Hippocampal formation (tissue), 2 donors: ENCODE data around the gene ACAA1.
"Not testable (repeated sequence)": the region's sequence is repeated elsewhere in the genome, so short reads cannot be mapped to it uniquely, and the experiment has no call there.

Experiments
- DNase-seq, 2 donors: peaks; one replicate each; lab custom pipeline; 2025; lab: John Stamatoyannopoulos, UW

ACAA1 gene, protein sequence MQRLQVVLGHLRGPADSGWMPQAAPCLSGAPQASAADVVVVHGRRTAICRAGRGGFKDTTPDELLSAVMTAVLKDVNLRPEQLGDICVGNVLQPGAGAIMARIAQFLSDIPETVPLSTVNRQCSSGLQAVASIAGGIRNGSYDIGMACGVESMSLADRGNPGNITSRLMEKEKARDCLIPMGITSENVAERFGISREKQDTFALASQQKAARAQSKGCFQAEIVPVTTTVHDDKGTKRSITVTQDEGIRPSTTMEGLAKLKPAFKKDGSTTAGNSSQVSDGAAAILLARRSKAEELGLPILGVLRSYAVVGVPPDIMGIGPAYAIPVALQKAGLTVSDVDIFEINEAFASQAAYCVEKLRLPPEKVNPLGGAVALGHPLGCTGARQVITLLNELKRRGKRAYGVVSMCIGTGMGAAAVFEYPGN

DNA sequence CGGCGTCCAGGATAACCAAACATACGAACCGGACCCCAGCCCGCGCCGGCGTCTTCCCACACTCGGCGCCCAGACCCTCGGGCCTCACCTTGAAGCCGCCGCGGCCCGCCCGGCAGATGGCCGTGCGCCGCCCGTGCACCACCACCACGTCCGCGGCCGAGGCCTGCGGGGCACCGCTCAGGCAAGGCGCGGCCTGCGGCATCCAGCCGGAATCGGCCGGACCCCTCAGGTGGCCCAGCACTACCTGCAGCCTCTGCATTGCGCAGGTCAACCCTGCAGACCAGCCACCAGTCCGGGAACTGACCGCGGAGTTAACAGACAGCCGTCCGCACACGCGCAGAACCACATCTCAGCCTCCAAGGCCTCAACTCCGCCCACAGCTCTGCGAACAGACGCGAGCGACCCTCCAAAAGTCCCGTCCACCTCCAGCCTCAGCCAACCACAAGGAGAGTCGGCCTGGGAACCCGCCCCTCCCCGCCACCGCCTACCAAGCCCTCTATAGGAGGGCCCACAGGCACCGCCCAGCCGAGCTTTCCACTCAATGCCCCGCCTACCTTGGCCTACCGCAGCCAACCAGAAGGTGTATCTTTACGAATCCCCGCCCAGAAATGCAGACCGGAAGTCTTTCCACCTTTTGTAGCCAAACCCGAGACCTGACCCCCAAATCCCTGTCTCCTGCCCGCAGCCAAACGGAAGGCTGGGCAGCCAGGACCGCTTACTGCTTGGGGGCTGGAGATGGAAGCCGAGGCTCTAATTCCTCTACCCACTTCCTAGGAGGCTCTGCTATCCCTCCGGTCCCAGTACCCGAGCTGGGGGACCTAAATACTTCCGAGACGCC is at the start of gene ACAA1:
ACAA1 (minus strand) TSS at position 351 of the 838 bp plus-strand sequence; CDS start at position 259, 92 bp downstream.
- peak; percentile 99 for DNase-seq

DNA sequence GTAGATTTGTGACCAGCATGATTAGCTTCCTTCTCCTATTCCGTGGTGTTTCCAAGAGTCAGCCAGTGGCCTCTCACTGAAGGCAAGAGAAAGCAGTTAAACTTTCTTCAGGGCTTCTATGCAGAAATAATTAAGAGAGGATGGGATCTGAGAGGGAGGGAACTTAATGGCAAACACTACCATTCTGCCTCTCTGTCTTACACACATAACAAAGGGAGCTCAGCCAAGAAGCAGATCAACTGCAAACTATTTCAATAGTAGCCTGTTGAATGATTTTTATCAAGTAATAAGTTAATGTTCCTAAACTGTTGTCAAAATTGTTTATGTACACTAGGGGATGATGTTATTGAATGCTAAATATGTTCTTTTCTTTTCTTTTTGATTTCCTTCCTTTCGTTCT is 40.3 kb upstream of the ACAA1 start:
- no peak for DNase-seq

DNA sequence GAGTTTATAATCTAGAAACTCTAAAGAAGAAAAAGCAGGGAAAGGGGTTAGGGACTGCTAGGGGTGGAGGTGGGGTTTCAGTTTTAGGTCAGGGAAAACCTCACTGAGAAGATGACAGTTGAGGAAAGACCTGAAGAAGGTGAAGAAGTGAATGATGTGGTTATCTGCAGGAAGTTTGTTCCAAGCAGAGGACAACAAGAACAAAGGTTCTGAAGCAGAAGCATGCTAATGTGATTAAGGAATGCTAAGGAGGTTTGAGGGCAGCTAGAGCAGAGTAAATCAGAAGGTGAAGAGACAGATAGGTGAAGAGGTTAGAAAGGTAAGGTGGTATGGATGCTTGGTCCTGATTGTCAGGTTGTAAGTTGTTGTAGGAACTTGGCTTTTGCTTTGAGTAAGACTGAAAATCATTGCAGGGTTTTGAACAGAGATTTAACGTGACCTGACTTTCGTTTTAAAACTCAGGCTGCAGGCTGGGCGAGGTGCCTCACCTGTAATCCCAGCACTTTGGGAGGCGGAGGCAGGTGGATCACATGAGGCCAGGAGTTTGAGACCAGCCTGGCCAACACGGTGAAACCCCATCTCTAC is 37.0 kb upstream of the ACAA1 start:
- DNase-seq, result no peak

DNA sequence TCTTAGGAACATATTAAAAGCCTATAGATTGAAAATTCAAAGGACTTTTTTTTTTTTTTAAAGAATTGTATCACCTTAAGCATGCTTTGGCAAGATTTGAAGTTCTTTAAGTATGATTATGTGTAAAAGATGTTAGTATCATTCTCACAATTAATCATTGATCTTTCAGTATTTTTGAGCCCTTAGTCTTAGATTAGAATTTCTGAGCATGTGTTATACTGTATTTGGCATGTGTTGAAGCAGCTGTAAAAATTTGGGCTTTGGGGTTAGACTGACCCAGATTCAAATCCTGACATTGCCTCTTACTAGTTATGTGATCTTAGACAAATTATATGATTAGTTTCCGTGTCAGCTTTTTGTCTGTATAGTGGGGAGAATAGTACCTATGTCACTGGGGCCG is 34.7 kb upstream of the ACAA1 start:
- DNase-seq, result no peak

DNA sequence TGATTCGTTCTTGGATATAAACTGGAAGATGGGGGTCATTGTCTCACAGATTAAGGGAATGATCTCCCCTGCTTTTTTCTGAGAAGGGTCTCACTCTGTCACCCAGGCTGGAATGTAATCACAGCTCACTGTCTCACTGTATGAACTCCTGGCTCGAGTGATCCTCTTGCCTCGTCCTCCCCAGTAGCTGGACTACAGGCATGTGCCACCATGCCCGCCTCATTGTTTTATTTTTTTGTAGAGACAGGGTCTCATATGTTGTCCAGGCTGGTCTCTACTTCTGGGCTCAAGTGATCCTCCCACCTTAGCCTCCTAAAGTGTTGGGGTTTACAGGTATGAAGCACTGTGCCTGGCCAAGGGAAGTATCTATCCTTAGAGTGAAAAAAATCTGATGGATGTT is 33.8 kb upstream of the ACAA1 start:
- DNase-seq, result no peak

DNA sequence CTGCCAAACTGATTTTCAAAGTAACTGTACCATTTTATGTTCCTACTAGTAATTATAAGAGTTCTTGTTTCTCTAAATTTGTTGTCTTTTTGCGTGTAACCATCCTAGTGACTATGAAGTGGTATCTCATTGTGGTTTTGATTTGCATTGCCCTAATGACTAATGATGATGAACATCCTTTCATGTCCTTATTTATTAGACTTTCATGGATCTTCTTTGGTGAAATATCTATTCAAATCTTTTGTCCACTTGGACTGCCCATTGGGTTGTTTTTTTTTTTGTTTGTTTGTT is 32.0 kb upstream of the ACAA1 start:
- no peak for DNase-seq

DNA sequence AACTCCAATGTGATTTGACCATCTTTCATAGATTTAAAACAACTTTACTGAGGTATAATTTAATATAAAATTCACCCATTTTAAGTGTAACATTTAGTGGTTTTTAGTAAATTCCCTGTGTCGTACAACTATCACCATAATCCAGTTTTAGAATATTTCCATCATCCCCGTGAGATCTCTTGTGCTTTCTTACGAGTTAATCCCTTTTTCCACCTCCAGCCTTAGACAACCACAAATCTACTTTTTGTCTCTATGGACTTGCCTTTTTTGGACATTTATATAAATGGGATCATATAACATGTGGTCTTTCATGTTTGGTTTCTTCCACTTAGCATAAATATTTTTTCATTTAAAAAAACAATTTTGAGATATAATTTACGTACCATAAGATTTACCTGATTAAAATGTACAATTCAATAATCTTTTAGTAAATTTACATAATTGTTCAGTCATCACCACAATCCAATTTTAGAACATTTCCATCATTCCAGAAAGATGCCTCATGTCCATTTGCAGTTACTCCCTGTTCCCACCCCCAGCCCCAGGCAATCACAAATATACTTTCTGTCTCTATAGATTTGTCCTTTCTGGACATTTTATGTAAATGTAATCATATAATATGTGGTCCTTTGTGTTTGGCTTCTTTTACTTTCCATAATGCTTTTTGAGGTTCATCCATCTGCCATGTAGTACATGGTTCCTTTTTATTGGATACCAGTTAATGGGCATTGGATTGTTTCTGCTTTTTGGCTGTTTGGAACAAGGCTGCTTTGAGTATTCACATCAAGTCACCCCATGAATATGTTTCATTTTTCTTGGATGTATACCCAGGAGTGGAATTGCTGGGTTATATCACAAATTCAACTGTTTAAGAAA is 31.5 kb upstream of the ACAA1 start:
- no peak for DNase-seq

DNA sequence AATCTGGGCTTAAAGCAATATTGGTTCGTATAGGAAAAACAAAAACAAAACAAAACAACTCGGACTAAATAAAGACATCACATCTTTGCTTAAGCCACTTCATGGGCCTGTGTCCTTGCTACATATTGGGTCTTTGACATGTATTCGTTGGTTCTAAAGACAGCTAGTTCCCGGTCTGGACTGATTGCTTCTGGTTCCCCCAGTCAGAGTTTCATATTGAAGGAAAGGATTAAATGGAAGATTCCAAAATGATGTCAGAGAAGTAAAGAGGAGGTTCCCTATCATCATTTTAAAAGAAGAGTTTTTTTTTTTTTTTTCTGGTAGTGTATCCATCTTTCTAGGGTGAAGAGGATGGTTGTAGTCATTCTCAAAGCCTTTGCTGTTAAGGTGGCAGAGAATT is 30.7 kb upstream of the ACAA1 start:
- DNase-seq, result no peak

DNA sequence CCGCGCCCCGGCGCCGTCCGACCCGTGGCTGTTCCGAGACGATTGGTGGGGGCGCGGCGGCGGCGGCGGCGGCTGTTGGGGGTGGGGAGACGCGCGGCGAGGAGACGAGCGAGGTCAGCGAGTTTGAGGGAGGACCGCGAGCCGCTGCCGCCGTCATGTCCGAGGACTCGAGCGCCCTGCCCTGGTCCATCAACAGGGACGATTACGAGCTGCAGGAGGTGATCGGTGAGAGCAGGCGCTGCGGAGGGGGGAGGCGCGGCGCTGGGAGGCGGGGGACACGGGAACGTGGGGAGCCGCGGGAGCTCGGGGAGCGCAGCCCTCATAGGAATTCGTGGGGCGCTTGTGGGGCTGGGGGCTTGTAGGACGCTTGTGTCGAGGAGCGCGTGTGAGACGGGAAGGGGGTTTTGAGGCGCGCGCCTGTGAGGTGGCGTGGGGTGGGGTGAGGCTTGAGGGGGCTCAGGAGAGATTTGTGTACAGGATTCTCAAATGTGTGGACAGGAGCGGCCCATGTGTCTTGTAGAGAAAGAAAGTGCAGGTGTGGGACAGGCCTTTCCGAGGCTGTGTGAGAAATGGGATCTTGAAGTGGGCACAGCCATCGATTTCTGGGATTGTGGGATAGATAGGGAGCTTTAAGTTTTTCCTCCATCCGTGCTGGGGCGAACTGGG is 28.9 kb upstream of the ACAA1 start:
- no peak for DNase-seq

DNA sequence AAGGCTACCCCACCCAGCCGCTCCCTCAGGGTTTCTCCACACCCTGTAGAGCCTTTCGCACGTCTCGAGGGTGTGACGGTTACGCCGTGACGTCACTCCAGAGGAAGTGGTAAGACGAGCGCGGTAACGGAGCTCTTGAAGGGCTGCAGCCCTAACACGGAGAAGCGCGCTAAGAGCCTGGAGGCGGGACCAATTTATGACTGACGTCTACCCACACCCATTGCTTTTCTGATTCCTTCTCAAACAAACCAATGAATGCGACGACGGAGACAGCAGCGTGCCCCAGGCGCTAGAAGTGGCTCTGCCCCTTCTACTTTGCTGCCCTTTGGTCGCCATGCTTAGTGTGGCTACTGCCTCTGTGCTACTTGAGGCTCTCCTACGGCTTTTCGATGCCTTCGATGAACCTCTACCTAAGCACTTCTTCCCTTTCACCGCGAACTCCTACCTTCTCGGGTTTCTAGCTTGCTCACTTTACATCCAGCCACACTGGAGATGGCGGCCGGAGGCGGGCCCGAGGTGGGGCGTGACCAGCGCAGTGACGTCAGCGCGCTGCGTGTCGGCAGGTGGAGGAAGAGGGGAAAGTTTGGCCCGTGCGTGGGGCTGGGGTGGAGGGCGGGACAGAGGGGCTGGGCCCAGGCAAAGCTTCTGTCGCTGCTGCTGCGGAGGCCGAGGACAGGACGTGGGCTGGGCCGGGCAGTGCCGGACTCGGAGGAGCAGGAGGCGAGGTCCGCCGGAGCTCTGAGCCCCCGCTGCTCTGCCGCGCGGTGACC is 28.2 kb upstream of the ACAA1 start, which contains the start of gene OXSR1:
OXSR1 (plus strand) TSS at position 586 of the 770 bp plus-strand sequence. CDS start 340 bp downstream, outside the sequence.
- peak; percentile 99 for DNase-seq

DNA sequence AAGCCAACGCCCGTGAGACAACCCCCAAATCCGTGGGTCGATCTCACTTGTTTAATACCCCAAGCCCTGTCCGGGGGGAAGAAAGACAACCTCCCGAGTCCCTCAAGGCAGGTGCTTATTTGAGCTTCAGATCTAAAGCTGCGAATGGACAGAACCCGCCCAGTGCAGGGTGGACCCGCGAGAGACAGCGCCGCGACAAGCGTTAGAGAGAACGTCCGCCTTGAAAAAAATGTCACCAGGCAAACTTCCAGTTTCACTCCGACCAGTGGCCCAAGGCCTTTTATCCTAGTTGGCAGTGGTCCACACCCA is 27.7 kb upstream of the ACAA1 start:
- no peak for DNase-seq

DNA sequence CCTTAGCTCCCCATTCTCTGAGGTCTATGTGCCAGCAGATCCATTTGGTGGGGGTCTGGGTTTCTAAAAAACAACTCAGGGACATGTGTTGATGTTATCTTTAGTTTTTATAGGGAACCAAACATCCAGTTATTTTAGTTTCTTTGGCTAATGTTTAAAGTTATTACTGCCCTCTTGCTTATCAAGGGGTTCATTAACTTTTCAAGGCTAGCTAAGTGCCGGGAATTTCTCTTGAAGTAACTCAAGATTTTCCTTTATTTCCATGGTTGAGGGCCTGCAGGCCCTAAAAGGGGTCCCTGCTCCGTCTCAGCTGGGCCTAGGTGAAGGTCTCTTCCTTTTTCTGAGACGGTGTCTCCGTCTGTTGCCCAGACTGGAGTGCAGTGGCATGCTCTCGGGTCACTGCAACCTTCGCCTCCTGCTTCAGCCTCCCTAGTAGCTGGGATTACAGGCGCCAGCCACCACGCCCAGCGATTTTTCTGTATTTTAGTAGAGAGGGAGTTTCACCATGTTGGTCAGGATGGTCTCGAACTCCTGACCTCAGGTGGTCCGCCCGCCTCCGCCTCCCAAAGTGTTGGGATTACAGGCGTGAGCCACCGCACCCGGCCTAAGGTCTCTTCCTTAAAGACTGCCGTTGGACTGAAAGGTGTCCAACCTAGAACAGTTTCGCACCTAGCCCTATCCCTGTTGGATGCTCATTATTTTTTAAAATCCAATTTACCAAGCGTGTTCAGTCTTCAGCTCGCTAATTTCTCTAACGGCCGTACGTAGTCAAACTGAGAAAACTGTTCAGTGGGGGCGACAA is 27.1 kb upstream of the ACAA1 start:
- no peak for DNase-seq

DNA sequence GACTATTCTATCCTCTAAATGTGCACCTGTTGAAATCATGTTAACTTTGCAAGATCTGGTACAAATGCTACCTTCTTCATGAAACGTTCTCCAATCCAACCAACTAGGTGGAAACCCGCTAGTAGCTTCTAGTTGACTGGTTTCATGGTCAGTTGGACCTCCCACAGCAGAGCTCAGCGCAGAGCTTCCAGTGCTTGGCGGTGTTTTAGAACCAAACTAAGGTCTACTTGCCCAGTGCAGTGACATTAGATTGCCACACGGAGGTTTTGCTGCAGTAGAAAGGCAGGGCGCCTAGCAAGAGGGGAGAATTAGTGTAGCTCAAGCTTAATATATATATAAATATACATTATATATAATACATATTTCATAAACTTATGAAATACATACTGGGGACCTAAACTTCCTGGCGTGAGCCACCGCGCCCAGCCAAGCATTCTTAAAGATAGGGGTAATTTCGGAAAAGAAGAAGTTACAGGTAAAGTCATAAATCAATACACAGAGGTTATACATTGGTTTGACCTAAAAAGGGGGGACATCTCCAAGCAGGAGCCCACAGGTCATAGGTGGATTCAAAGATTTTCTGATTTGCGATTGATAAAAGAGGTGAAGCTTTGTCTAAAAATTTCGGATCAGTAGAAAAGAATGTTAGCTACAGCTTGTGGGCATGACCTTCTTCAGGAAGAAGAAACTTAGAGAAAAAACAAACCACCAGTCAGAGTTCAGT is 26.4 kb upstream of the ACAA1 start:
- DNase-seq, result no peak

DNA sequence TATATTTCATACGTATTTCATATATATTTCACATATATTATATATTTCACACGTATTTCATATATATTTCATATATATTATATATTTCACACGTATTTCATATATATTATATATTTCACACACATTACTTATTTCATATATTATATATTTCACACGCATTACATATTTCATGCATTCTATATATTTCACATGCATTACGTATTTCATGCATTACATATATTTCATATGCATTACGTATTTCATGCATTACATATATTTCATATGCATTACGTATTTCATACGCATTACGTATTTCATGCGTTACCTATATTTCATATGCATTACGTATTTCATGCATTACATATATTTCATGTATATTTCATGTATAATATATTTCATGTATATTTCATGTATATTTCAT is 23.8 kb upstream of the ACAA1 start:
- not testable (repeated sequence) for DNase-seq

DNA sequence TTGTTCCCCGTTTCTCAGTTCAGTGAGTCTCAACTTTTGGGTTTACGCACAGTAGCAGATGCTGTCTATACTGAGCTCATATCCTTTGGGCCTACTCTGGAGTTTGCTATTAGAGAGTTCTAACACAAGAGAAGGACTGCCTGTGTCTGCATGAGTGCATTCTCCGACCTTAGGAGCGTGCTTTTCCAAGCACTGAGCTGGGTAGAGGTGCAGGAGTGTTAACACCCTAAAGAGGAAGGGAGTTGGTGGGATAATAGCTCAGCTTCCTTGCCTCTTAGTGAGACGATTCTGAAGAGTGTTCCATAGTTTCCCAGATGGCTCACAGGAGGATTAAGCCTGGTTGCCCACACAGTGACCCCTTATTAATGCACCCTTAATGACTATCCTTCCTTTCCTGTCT is 21.5 kb upstream of the ACAA1 start:
- no peak for DNase-seq

DNA sequence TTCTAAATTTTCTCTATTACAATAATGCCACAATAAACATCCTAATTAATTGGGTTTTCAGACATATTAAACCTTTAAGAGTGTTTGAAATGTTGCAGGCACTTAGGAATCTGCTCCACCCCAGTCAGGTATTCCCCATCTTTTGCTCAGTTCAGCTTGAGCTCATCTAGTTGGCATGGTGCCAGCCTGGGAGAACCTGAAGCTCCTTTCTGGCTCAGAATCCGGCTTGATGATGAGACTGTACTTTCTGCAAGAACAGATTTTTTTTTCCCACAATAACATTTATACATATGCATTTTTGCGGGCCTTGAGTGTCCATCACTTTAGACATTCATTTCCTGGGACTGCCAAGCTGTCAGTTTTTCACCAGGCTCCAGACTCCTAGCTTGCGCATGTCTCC is 20.7 kb upstream of the ACAA1 start:
- DNase-seq, result no peak

DNA sequence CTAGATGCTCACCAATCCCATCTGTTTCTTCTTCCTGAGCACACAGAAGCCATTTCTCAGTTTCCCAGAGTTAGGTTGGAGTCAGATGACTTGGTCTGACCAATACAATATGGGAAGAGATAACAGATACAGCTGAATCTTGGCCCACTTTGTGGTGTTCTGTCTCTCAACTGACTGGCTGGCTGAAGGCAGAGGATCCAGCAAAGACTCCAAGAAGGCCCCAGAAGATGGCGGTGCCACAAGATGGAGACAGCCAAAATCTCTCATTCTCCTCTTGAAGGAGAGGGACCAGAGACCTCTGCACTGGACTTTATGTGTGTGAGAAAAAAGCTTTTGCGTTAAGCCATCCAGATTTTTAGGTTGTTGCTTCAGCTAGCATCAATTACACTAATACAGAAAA is 20.2 kb upstream of the ACAA1 start:
- DNase-seq, result no peak

DNA sequence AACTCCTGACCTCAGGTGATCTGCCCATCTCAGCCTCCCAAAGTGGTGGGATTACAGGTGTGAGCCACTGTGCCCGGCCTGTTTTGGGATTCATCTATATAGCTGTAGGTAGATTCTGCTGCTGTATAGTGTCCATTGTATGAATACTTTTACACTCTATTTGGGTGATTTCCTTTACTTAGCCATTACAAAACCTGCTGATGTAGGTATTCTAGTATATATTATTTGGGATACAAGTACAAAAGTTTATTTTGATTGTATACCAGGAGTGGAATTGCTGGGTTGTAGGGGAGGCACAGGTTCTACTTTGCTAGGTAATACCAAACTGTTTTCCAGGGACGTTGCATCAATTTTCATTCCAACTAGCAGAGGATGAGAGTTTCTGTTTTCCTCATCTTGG is 18.9 kb upstream of the ACAA1 start:
- no peak for DNase-seq

DNA sequence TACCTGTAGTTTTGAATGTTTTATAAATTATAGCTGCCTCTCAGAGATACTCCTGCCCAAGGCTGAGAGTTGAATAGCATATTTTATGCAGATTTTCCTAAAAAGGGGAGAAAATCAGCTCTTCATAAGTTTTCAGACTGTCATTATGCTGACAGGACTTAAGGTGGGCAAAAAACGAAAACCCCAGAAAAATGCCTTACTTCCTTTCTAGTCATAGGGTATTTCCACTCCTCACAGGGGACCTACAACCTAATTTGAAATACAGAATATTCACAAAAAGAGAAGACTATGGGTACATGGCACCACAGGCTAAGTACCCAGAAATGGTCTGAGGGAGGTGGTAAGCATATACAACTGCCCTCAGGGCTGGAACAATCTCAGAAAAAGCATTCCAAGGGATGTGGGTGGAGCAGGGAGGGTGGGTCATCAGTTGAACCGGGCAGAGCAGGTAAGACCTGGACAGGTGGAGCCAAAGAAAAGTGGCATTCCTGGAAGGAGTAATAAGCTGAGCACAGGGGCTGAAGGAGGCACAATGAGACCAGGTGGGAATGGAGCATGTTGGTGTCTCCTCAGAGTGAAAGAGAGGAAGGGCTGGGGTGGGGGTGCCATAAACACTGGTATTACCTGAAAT is 17.8 kb upstream of the ACAA1 start:
- DNase-seq, result no peak
